H1 (cell line): Measurements from ENCODE around the gene ZNF773. TPM values are rescaled to one million over a fixed set of nuclear protein-coding genes. Genes with fewer than 3 reads are reported as not detected.

Experiments
- CTCF ChIA-PET: fragments of 300-600 bp; sonication (Branson Sonifier 250); formaldehyde crosslinking; loops from one replicate; lab custom pipeline; 2021; ENCODE audit not compliant: partially characterized antibody; lab: Charles Lee
- POLR2A ChIA-PET: fragments of 300-600 bp; sonication (Branson Sonifier 250); formaldehyde crosslinking; loops from one replicate; lab custom pipeline; 2021; ENCODE audit warnings: inconsistent platforms; ENCODE audit not compliant: partially characterized antibody; lab: Charles Lee
- DNase-seq, 2 experiments: peaks; one replicate each; pipeline versions ENCODE4 v3.0.0 to v3.0.0-alpha.2; 2010 to 2022; ENCODE audit warnings: low spot score in 2 of 2, low read depth in 1 of 2, mixed read lengths in 1 of 2
- FAIRE-seq: peaks from 2 replicates; lab custom pipeline; 2011; peaks lifted over from hg19 to GRCh38; lab: Jason Lieb, UNC
- H2AFZ ChIP-seq: 2 replicates; pipeline ENCODE4 v1.8.1; 2012; ENCODE audit warnings: low read length, inconsistent platforms
- H2AK5ac ChIP-seq: 2 replicates; pipeline ENCODE4 v1.6.1; 2013; ENCODE audit warnings: low read depth, low read length
- H2BK120ac ChIP-seq: replicated peaks from 2 replicates; pipeline ENCODE3; 2013; ENCODE audit warnings: low read depth, low read length, inconsistent platforms
- H2BK12ac ChIP-seq: 2 replicates; pipeline ENCODE4 v1.6.1; 2013; ENCODE audit warnings: low read depth, low read length
- H2BK15ac ChIP-seq: 2 replicates; pipeline ENCODE4 v1.6.1; 2013; ENCODE audit warnings: low read length
- H2BK20ac ChIP-seq: 2 replicates; pipeline ENCODE4 v1.6.1; 2013; ENCODE audit warnings: low read length
- H2BK5ac ChIP-seq: 2 replicates; pipeline ENCODE4 v1.6.1; 2013; ENCODE audit warnings: low read depth, low read length
- H3K14ac ChIP-seq: 2 replicates; pipeline ENCODE4 v1.6.1; 2013; ENCODE audit warnings: inconsistent platforms; ENCODE audit not compliant: insufficient read length
- H3K18ac ChIP-seq: 2 replicates; pipeline ENCODE4 v1.6.1; 2013; ENCODE audit warnings: low read length; ENCODE audit errors: extremely low read depth
- H3K23ac ChIP-seq: 2 replicates; pipeline ENCODE4 v1.6.1; 2013; ENCODE audit warnings: inconsistent platforms; ENCODE audit not compliant: insufficient read length
- H3K23me2 ChIP-seq: 2 replicates; pipeline ENCODE4 v1.6.1; 2013; ENCODE audit warnings: low read depth, low read length
- H3K27ac ChIP-seq: 2 replicates; pipeline ENCODE4 v1.6.1; 2011; ENCODE audit warnings: low read depth, low read length, inconsistent platforms
- H3K27me3 ChIP-seq, 4 experiments: replicated peaks in 1 of 4; 1 replicate in 1 of 4; 2 replicates in 3 of 4; pipeline versions ENCODE4 v1.6.1 to v1.8.1; 2011 to 2013; ENCODE audit warnings: low read length in 3 of 4, mild to moderate bottlenecking in 3 of 4, inconsistent platforms in 2 of 4, mixed read lengths in 2 of 4, moderate library complexity in 1 of 4; ENCODE audit not compliant: control insufficient read depth in 3 of 4, insufficient read depth in 3 of 4; ENCODE audit errors: extremely low read depth in 1 of 4
- H3K36me3 ChIP-seq, 4 experiments: 2 replicates each; pipeline versions ENCODE4 v1.6.1 to v1.8.1; 2011 to 2013; ENCODE audit warnings: mild to moderate bottlenecking in 4 of 4, low read length in 3 of 4, moderate library complexity in 2 of 4, control low read depth in 1 of 4, inconsistent platforms in 1 of 4; ENCODE audit not compliant: insufficient read depth in 4 of 4, control insufficient read depth in 2 of 4
- H3K4ac ChIP-seq: replicated peaks from 2 replicates; pipeline ENCODE3; 2013; ENCODE audit warnings: low read length, low read depth, mixed read lengths, inconsistent platforms; ENCODE audit not compliant: insufficient read length
- H3K4me1 ChIP-seq, 4 experiments: replicated peaks in 1 of 4; 1 replicate in 1 of 4; 2 replicates in 3 of 4; pipeline versions ENCODE4 v1.6.1 to v1.8.1; 2011 to 2013; ENCODE audit warnings: low read length in 3 of 4, inconsistent platforms in 2 of 4, mixed read lengths in 1 of 4; ENCODE audit not compliant: insufficient read depth in 4 of 4, control insufficient read depth in 3 of 4
- H3K4me2 ChIP-seq, 2 experiments: 2 replicates each; pipeline versions ENCODE4 v1.6.1 to v1.8.1; 2011 to 2013; ENCODE audit warnings: low read depth in 2 of 2, low read length in 2 of 2, control low read depth in 1 of 2, inconsistent platforms in 1 of 2, mild to moderate bottlenecking in 1 of 2; ENCODE audit not compliant: insufficient read depth in 1 of 2
- H3K4me3 ChIP-seq, 4 experiments: fragments of 200-600, 300-600 bp in 1 of 4; sonication (generic), shearing (Covaris generic), sonication (Bioruptor Twin) in 1 of 4; 2 replicates each; pipeline versions ENCODE4 v1.5.1 to v1.8.1; 2011 to 2016; ENCODE audit warnings: low read length in 4 of 4, low read depth in 3 of 4, control low read depth in 2 of 4, inconsistent platforms in 2 of 4, mild to moderate bottlenecking in 2 of 4, mixed read lengths in 1 of 4, moderate library complexity in 1 of 4; ENCODE audit not compliant: insufficient read depth in 2 of 4; ENCODE audit errors: extremely low read depth in 1 of 4
- H3K56ac ChIP-seq: replicated peaks from 2 replicates; pipeline ENCODE3; 2013; ENCODE audit warnings: low read depth, mild to moderate bottlenecking, mixed read lengths, low read length, inconsistent platforms; ENCODE audit not compliant: insufficient read length
- H3K79me1 ChIP-seq: 2 replicates; pipeline ENCODE4 v1.6.1; 2013; ENCODE audit warnings: low read depth, low read length, control low read depth
- H3K79me2 ChIP-seq, 2 experiments: 2 replicates each; pipeline versions ENCODE4 v1.6.1 to v1.8.1; 2012 to 2013; ENCODE audit warnings: low read length in 2 of 2, mild to moderate bottlenecking in 2 of 2, inconsistent platforms in 1 of 2; ENCODE audit not compliant: insufficient read depth in 2 of 2, control insufficient read depth in 1 of 2
- H3K9ac ChIP-seq, 4 experiments: replicated peaks in 1 of 4; 1 replicate in 1 of 4; 2 replicates in 3 of 4; pipeline versions ENCODE4 v1.6.1 to v1.8.1; 2011 to 2013; ENCODE audit warnings: low read depth in 3 of 4, low read length in 3 of 4, control low read depth in 2 of 4, mild to moderate bottlenecking in 2 of 4, moderate library complexity in 2 of 4, inconsistent platforms in 1 of 4; ENCODE audit errors: extremely low read depth in 1 of 4
- H3K9me3 ChIP-seq, 2 experiments: 2 replicates each; pipeline versions ENCODE4 v1.6.1 to v1.8.1; 2012 to 2013; ENCODE audit warnings: mild to moderate bottlenecking in 2 of 2, moderate library complexity in 2 of 2, control low read depth in 1 of 2, inconsistent platforms in 1 of 2, low read depth in 1 of 2, low read length in 1 of 2, mixed read lengths in 1 of 2; ENCODE audit not compliant: insufficient read depth in 2 of 2
- H4K20me1 ChIP-seq, 2 experiments: replicated peaks in 1 of 2; 2 replicates each; pipeline versions ENCODE3 to v1.8.1; 2011 to 2013; ENCODE audit warnings: inconsistent platforms in 2 of 2, low read length in 2 of 2, mild to moderate bottlenecking in 1 of 2; ENCODE audit not compliant: insufficient read depth in 2 of 2, control insufficient read depth in 1 of 2
- H4K5ac ChIP-seq: 2 replicates; pipeline ENCODE4 v1.6.1; 2013; ENCODE audit warnings: low read length, low read depth, mixed read lengths, inconsistent platforms; ENCODE audit not compliant: insufficient read length
- H4K8ac ChIP-seq: 2 replicates; pipeline ENCODE4 v1.8.0; 2013; ENCODE audit warnings: mild to moderate bottlenecking, moderate library complexity, low read length, inconsistent platforms; ENCODE audit not compliant: insufficient read depth; ENCODE audit errors: extremely low read depth
- H4K91ac ChIP-seq: replicated peaks from 2 replicates; pipeline ENCODE3; 2013; ENCODE audit warnings: low read length, mixed read lengths, inconsistent platforms; ENCODE audit not compliant: insufficient read length
- PHF8 ChIP-seq: fragments of 200-600 bp; sonication (generic); conservative IDR thresholded peaks from 2 replicates; pipeline ENCODE4 v1.7.1; 2012; ENCODE audit warnings: low read depth, mild to moderate bottlenecking, inconsistent platforms, low read length, moderate library complexity
- ZNF274 ChIP-seq: IDR thresholded peaks from 2 replicates; pipeline ENCODE4 v1.7.0; 2012; ENCODE audit warnings: low read length, borderline replicate concordance; ENCODE audit errors: extremely low read depth
- WGBS, 2 experiments: shearing (Covaris generic) in 1 of 2; methylation state at CpG; one replicate each; pipeline versions ENCODE4 v1.1.6 to v1.1.7; 2013 to 2015; ENCODE audit warnings: low lambda C conversion rate in 2 of 2, mixed read lengths in 2 of 2, inconsistent platforms in 1 of 2, low coverage in 1 of 2, missing lambda C conversion rate in 1 of 2; ENCODE audit not compliant: insufficient replicate concordance in 2 of 2, insufficient coverage in 1 of 2, insufficient read length in 1 of 2; ENCODE audit errors: extremely low coverage in 1 of 2, missing lambda C conversion rate in 1 of 2; 5-methylcytosine and 5-hydroxymethylcytosine counted together
- polyA plus RNA-seq, 7 experiments: library from polyadenylated mRNA; depleted of rRNA in 3 of 7; stranded (reverse) in 5 of 7; unstranded in 2 of 7; fragments of >200 nt in 5 of 7; fragments of 200-250 nt in 2 of 7; gene quantifications; 1 replicate in 5 of 7; 2 replicates in 1 of 7; 4 replicates in 1 of 7; pipeline versions ENCODE4 v1.2.1 to v1.2.3, GENCODE V29; 2011 to 2013; ENCODE audit warnings: missing spikeins in 2 of 7, mixed read lengths in 2 of 7
- total RNA-seq: library from RNA; stranded (reverse); fragmentation: NEBNext Ultra II Directional; extraction: Animal tissue kit (Norgen Biotek cat#: 25700); gene quantifications from 2 replicates; pipeline ENCODE4 v1.2.1, GENCODE V29; 2021

The ZNF773 gene
- total and polyA plus RNA-seq, 2 of the 8 experiments (the other 6 are each of a cell fraction or from before 2014, with no cell fraction given) = 4.2 to 8.3 TPM

GRCh38 chr19:57537953-57538547, 38.3 kb downstream of the ZNF773 start:
- no peak overlapping the region for H2BK12ac ChIP-seq
- ChIA-PET POLR2A (no interaction called here), CTCF (no interaction called here)
- no peaks in the 10 kb centered on the region for H3K23me2 ChIP-seq
- H3K27me3 ChIP-seq = no peaks in the 10 kb centered on the region
- no peak overlapping the region for H2BK5ac ChIP-seq
- no peak overlapping the region for H3K4me2 ChIP-seq
- FAIRE-seq = no peak
- peaks cover 15 to 87% (median 57%) of the 10 kb centered on the region in 4 experiments for H3K36me3 ChIP-seq
- H3K23ac ChIP-seq = no peak overlapping the region
- H3K79me2 ChIP-seq = peaks cover 0 to 8% of the 10 kb centered on the region in 2 experiments; a peak in 1 of 4 replicates
- WGBS, 2 experiments = 99% methylated on average over 7 of the region's 7 CpGs; no CpG with 5 or more reads in 1 of the 2 experiments
- no peak overlapping the region for H3K27ac ChIP-seq
- no peaks in the 10 kb centered on the region for H4K20me1 ChIP-seq
- H2BK15ac ChIP-seq = no peak overlapping the region
- no peak overlapping the region for H4K5ac ChIP-seq
- H3K18ac ChIP-seq = no peak overlapping the region
- H2AK5ac ChIP-seq = no peak overlapping the region
- H2BK20ac ChIP-seq = no peak overlapping the region
- 0 out of 8 replicates have a peak overlapping the region, but pooled peaks of 1 of the 4 experiments have one; percentile 0 for H3K4me3 ChIP-seq
- H2BK120ac ChIP-seq = no peak overlapping the region
- H3K14ac ChIP-seq = no peak overlapping the region
- H3K9ac ChIP-seq = no peak overlapping the region
- H3K56ac ChIP-seq = no peak overlapping the region
- no peak overlapping the region for H3K4ac ChIP-seq
- peaks cover 56 to 70% of the 10 kb centered on the region in 2 experiments for H3K9me3 ChIP-seq
- H4K8ac ChIP-seq = no peak overlapping the region
- peaks cover 2% of the 10 kb centered on the region; the same call in 1 of the 2 replicates for H3K79me1 ChIP-seq
- TF ChIP-seq PHF8 (no peak), ZNF274 (peak; percentile 58; the same call in 1 of the 2 replicates)
- TF ChIP-seq, all 59 proteins: peak for 1
- no peaks in the 10 kb centered on the region for H3K4me1 ChIP-seq
- no peak for DNase-seq
- no peak overlapping the region for H2AFZ ChIP-seq
- H4K91ac ChIP-seq = no peak overlapping the region
